ENCODE results near the gene LRP5.

GRCh38 chr11:68364581-68364980 is 52.2 kb downstream of the LRP5 start:
- TF ChIP-seq TAF1 (IDR thresholded peaks at IDR 0.05; ENCODE audit: borderline replicate concordance, insufficient read depth, low read length) (no peak), POLR2AphosphoS5 (IDR thresholded peaks at IDR 0.05; ENCODE audit: low read depth, low read length) (no peak), REST (IDR thresholded peaks at IDR 0.05; ENCODE audit: insufficient read depth in 1 of 2, low read depth in 2 of 2, low read length in 2 of 2) (no peak), SIN3A (IDR thresholded peaks at IDR 0.05; ENCODE audit: borderline replicate concordance, insufficient read depth, low read length) (no peak)
